Adrenal gland (tissue), 5 donors: ENCODE results near the gene SCARB1.
A peak's percentile ranks its signal among the peaks of the same experiment; 100 is the strongest.

Experiments
- POLR2A ChIP-seq, 2 donors: fragments of 450-650 bp; IDR thresholded peaks; one replicate each; pipeline ENCODE4 v1.6.1; 2017; ENCODE audit warnings: antibody characterized with exemption in 2 of 2, mild to moderate bottlenecking in 2 of 2, moderate library complexity in 1 of 2
- TF ChIP-seq, protein P1 (sequence below), 6 experiments: fragments of 450-650 bp in 4 of 6; fragments of 200-600 bp in 2 of 6; sonication (generic) in 1 of 6; IDR thresholded peaks; 1 replicate in 5 of 6; 2 replicates in 1 of 6; pipeline versions ENCODE4 v1.5.1 to v1.8.0; 2016 to 2021; ENCODE audit warnings: antibody characterized with exemption in 6 of 6, mild to moderate bottlenecking in 2 of 6, moderate library complexity in 1 of 6
- donor health status: DM: no; HTN: no; CAD: no.

DNA sequence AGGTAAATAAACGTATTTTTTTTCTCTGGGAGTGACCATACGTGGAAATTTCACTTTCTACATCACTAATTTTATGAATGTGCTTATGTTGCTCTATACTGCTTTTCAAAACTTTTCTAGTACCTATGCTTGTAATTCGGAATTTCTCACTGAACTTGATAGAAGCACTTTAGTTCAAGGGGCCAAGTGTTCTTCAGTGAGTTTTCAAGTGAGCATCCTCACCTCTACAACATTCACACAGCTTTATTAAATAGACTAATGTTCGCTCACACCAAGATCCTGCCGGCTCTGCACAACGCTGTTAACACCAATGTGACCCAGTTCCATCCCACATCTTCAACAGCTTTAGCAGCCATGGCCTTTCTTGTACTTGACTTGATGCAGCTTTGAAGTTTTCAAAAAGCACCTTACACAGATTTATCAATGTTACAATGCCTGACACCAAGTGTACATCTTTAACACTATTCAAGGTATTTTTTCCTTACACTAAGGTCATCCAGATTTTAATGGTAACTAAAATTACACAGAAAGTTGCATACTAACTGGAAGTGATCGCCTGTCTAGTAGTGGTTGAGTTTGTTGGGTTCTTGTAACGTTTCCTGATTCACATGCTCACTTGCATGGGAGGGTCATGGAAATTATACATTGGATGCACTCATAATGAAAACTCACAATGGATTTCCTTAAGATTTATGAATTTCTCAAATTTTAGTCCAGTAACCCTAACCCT is 46.3 kb upstream of the SCARB1 start:
- TF ChIP-seq, protein P1, sequence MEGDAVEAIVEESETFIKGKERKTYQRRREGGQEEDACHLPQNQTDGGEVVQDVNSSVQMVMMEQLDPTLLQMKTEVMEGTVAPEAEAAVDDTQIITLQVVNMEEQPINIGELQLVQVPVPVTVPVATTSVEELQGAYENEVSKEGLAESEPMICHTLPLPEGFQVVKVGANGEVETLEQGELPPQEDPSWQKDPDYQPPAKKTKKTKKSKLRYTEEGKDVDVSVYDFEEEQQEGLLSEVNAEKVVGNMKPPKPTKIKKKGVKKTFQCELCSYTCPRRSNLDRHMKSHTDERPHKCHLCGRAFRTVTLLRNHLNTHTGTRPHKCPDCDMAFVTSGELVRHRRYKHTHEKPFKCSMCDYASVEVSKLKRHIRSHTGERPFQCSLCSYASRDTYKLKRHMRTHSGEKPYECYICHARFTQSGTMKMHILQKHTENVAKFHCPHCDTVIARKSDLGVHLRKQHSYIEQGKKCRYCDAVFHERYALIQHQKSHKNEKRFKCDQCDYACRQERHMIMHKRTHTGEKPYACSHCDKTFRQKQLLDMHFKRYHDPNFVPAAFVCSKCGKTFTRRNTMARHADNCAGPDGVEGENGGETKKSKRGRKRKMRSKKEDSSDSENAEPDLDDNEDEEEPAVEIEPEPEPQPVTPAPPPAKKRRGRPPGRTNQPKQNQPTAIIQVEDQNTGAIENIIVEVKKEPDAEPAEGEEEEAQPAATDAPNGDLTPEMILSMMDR (IDR thresholded peaks at IDR 0.05): no peak
- peak; percentile 21 to 58 for TF ChIP-seq POLR2A (IDR thresholded peaks at IDR 0.05)
